SK-N-SH treated with all-trans-retinoic acid at 6 μM for 48 hours (cell line): ENCODE data around the gene MPI.

Experiments used
- ATAC-seq: fragments of 200-7000 bp; cut with Tn5 transposase; 3 replicates; pipeline ENCODE4 v1.9.1; 2020; ENCODE audit warnings: mild to moderate bottlenecking, moderate library complexity
- ARNTL ChIP-seq: fragments of 450-650 bp; formaldehyde crosslinking; IDR thresholded peaks from 2 replicates; pipeline ENCODE4 v1.5.0; 2020; ENCODE audit warnings: low read depth, mild to moderate bottlenecking, moderate library complexity, borderline replicate concordance
- BACH2 ChIP-seq: fragments of 250-450 bp; sonication (Bioruptor Pico); IDR thresholded peaks from 2 replicates; pipeline ENCODE4 v1.9.0; 2021; ENCODE audit warnings: mild to moderate bottlenecking, borderline replicate concordance
- CREB5 ChIP-seq: fragments of 250-450 bp; sonication (Bioruptor Pico); IDR thresholded peaks from 2 replicates; pipeline ENCODE4 v1.5.1; 2020; ENCODE audit warnings: low read depth, mild to moderate bottlenecking, moderate library complexity
- ESRRG ChIP-seq: fragments of 250-450 bp; sonication (Bioruptor Pico); IDR thresholded peaks from 2 replicates; pipeline ENCODE4 v1.6.1; 2021; ENCODE audit warnings: mild to moderate bottlenecking
- GLIS3 ChIP-seq: fragments of 250-450 bp; sonication (Bioruptor Pico); IDR thresholded peaks from 2 replicates; pipeline ENCODE4 v1.5.0; 2020; ENCODE audit warnings: mild to moderate bottlenecking, moderate library complexity
- ISL1 ChIP-seq: fragments of 250-450 bp; sonication (Bioruptor Pico); IDR thresholded peaks from 2 replicates; pipeline ENCODE4 v2.1.2; 2022; ENCODE audit warnings: mild to moderate bottlenecking, moderate library complexity
- OSR1 ChIP-seq: fragments of 250-450 bp; sonication (Bioruptor Pico); IDR thresholded peaks from 2 replicates; pipeline ENCODE4 v1.8.0; 2022; ENCODE audit warnings: moderate library complexity, mild to moderate bottlenecking, inconsistent platforms
- PATZ1 ChIP-seq: fragments of 250-450 bp; sonication (Bioruptor Pico); IDR thresholded peaks from 2 replicates; pipeline ENCODE4 v1.8.0; 2020; ENCODE audit warnings: mild to moderate bottlenecking, moderate library complexity, borderline replicate concordance
- POU6F1 ChIP-seq: fragments of 250-450 bp; sonication (Bioruptor Pico); IDR thresholded peaks from 2 replicates; pipeline ENCODE4 v1.8.0; 2021; ENCODE audit warnings: low read depth, mild to moderate bottlenecking, moderate library complexity, borderline replicate concordance
- PPARA ChIP-seq: fragments of 250-450 bp; sonication (Bioruptor Pico); IDR thresholded peaks from 2 replicates; pipeline ENCODE4 v1.5.0; 2020; ENCODE audit warnings: mild to moderate bottlenecking, borderline replicate concordance
- TOX ChIP-seq: fragments of 250-450 bp; sonication (Bioruptor Pico); IDR thresholded peaks from 2 replicates; pipeline ENCODE4 v1.8.0; 2021; ENCODE audit warnings: mild to moderate bottlenecking, moderate library complexity, borderline replicate concordance
- TSHZ2 ChIP-seq: fragments of 250-450 bp; sonication (Bioruptor Pico); IDR thresholded peaks from 2 replicates; pipeline ENCODE4 v1.5.0; 2020; ENCODE audit warnings: mild to moderate bottlenecking, moderate library complexity
- ZC3H10 ChIP-seq: fragments of 250-450 bp; sonication (Bioruptor Pico); IDR thresholded peaks from 2 replicates; pipeline ENCODE4 v1.5.1; 2021; ENCODE audit warnings: mild to moderate bottlenecking, moderate library complexity
- ZFP3 ChIP-seq: fragments of 250-450 bp; sonication (Bioruptor Pico); IDR thresholded peaks from 2 replicates; pipeline ENCODE4 v1.5.0; 2020; ENCODE audit warnings: mild to moderate bottlenecking, moderate library complexity
- ZFP30 ChIP-seq: fragments of 450-650 bp; formaldehyde crosslinking; IDR thresholded peaks from 2 replicates; pipeline ENCODE4 v1.5.0; 2022; ENCODE audit warnings: mild to moderate bottlenecking, moderate library complexity
- ZNF565 ChIP-seq: fragments of 450-650 bp; formaldehyde crosslinking; conservative IDR thresholded peaks from 2 replicates; pipeline ENCODE4 v1.5.0; 2020; ENCODE audit warnings: low read depth, mild to moderate bottlenecking, moderate library complexity
- ZNF70 ChIP-seq: fragments of 450-650 bp; formaldehyde crosslinking; IDR thresholded peaks from 2 replicates; pipeline ENCODE4 v1.5.0; 2020; ENCODE audit warnings: mild to moderate bottlenecking, moderate library complexity
- ZNF8 ChIP-seq: fragments of 450-650 bp; formaldehyde crosslinking; IDR thresholded peaks from 2 replicates; pipeline ENCODE4 v1.5.0; 2020; ENCODE audit warnings: mild to moderate bottlenecking, moderate library complexity

The MPI gene

GRCh38 chr15:74858369-74858740 is 31.5 kb upstream of the MPI start:
- TF ChIP-seq PPARA (CRISPR knock-in tag), result no peak
- TF ChIP-seq GLIS3, result no peak
- no peak for TF ChIP-seq PATZ1 (CRISPR knock-in tag)
- no peak for TF ChIP-seq CREB5 (CRISPR knock-in tag)
- no peak for TF ChIP-seq TOX (CRISPR knock-in tag)
- TF ChIP-seq POU6F1 (CRISPR knock-in tag), result no peak
- TF ChIP-seq TSHZ2 (CRISPR knock-in tag), result no peak
- TF ChIP-seq ZNF70 (CRISPR knock-in tag), result no peak
- ATAC-seq, result no peak

GRCh38 chr15:74863239-74864056 is 26.4 kb upstream of the MPI start:
- TF ChIP-seq TSHZ2 (CRISPR knock-in tag), result no peak
- TF ChIP-seq ZC3H10, result no peak
- TF ChIP-seq BACH2 (CRISPR knock-in tag), result no peak
- TF ChIP-seq TOX (CRISPR knock-in tag), result no peak
- TF ChIP-seq POU6F1 (CRISPR knock-in tag), result no peak
- TF ChIP-seq GLIS3, result no peak
- no peak for TF ChIP-seq PPARA (CRISPR knock-in tag)
- TF ChIP-seq ISL1 (CRISPR knock-in tag), result no peak
- no peak for TF ChIP-seq ESRRG (CRISPR knock-in tag)
- TF ChIP-seq OSR1, result no peak
- no peak for TF ChIP-seq ZNF8 (CRISPR knock-in tag)
- TF ChIP-seq CREB5 (CRISPR knock-in tag), result no peak
- no peak for TF ChIP-seq ZNF565 (CRISPR knock-in tag)
- TF ChIP-seq ZFP3 (CRISPR knock-in tag), result no peak
- TF ChIP-seq ZFP30 (CRISPR knock-in tag), result no peak
- TF ChIP-seq ARNTL (CRISPR knock-in tag), result no peak
- peak; percentile 49 for ATAC-seq
